Adrenal gland (tissue), 12 donors: ENCODE results near the gene TCP11. TPM values are rescaled to one million over a fixed set of nuclear protein-coding genes. Genes with fewer than 3 reads are reported as not detected.
A peak's percentile ranks its signal among the peaks of the same experiment; 100 is the strongest.

Experiments used
- DNase-seq, 7 donors: peaks; one replicate each; pipeline ENCODE4 v3.0.0-alpha.2; 2019 to 2020
- H3K27ac ChIP-seq, 5 donors: fragments of 200-600 bp; sonication (generic) in 4 of 5; 1 replicate in 3 of 5; 2 replicates in 2 of 5; pipeline versions ENCODE4 v1.5.1 to v1.8.0; 2016 to 2020; ENCODE audit warnings: mild to moderate bottlenecking in 1 of 5
- H3K27me3 ChIP-seq: fragments of 200-600 bp; 2 replicates; pipeline ENCODE4 v1.8.0; 2021
- H3K36me3 ChIP-seq, 2 donors: fragments of 200-600 bp; replicated peaks in 1 of 2; 1 replicate in 1 of 2; 2 replicates in 1 of 2; pipeline versions ENCODE4 v1.5.1 to v1.8.0; 2018 to 2022
- H3K4me1 ChIP-seq, 2 donors: fragments of 200-600 bp; replicated peaks in 1 of 2; 1 replicate in 1 of 2; 2 replicates in 1 of 2; pipeline versions ENCODE4 v1.5.1 to v1.8.0; 2018 to 2021
- H3K4me3 ChIP-seq, 4 donors: fragments of 200-600 bp; sonication (generic) in 3 of 4; one replicate each; pipeline ENCODE4 v1.5.1; 2016 to 2018
- H3K9me3 ChIP-seq, 3 donors: fragments of 200-600 bp; sonication (generic) in 1 of 3; replicated peaks in 1 of 3; 1 replicate in 2 of 3; 2 replicates in 1 of 3; pipeline versions ENCODE4 v1.5.1 to v1.8.0; 2016 to 2021
- POLR2A ChIP-seq, 2 donors: fragments of 450-650 bp; IDR thresholded peaks; one replicate each; pipeline ENCODE4 v1.6.1; 2017; ENCODE audit warnings: antibody characterized with exemption in 2 of 2, mild to moderate bottlenecking in 2 of 2, moderate library complexity in 1 of 2
- WGBS, 4 donors: extraction: QIAGEN DNeasy Blood & Tissue Kit in 2 of 4; methylation state at CpG; one replicate each; pipeline versions ENCODE4 v1.1.5 to v1.1.7; 2013 to 2017; 5-methylcytosine and 5-hydroxymethylcytosine counted together
- intact Hi-C, 2 donors: fragments of 100-400 bp; cut with DNase I; formaldehyde crosslinking; loops; one replicate each; pipeline versions ENCODE4 v1.14.1 to v1.15.0; 2022 to 2023
- polyA plus RNA-seq, 3 donors: library from polyadenylated mRNA; stranded (reverse); fragments of 200-250 nt in 2 of 3; fragments of 350-450 nt in 1 of 3; fragmentation: Illumina TruSeq in 1 of 3; extraction: RNeasy Lipid Tissue Mini Kit (QIAGEN cat#74804) in 1 of 3; gene quantifications; one replicate each; pipeline ENCODE4 v1.2.3, GENCODE V29; 2013 to 2014
- total RNA-seq, 9 donors: library from RNA; depleted of rRNA in 4 of 9; stranded (reverse); fragments of >200 nt in 4 of 9; fragments of 120-200 nt in 1 of 9; fragmentation: NEBNext Ultra II Directional in 1 of 9; extraction: Animal tissue kit (Norgen Biotek cat#: 25700) in 1 of 9; gene quantifications; one replicate each; pipeline versions ENCODE4 v1.1.0 to v1.2.4, GENCODE V29; 2013 to 2023
- TF ChIP-seq, protein P1 (sequence below), 6 experiments: fragments of 450-650 bp in 4 of 6; fragments of 200-600 bp in 2 of 6; sonication (generic) in 1 of 6; IDR thresholded peaks; 1 replicate in 5 of 6; 2 replicates in 1 of 6; pipeline versions ENCODE4 v1.5.1 to v1.8.0; 2016 to 2021; ENCODE audit warnings: antibody characterized with exemption in 6 of 6, mild to moderate bottlenecking in 2 of 6, moderate library complexity in 1 of 6
- donor health status: healthy with polysubstance abuse.
- donor health status: Bipolar disorder and iron deficiency.
- donor health status: DM: yes; HTN: yes; CAD: no.
- donor health status: DM: no; HTN: no; CAD: no.
- donor health status: DM: no; HTN: no; CAD: no.
- donor health status: DM: yes; HTN: yes; CAD: no.

The TCP11 gene
- total and polyA plus RNA-seq, 12 donors: 0.13 to 0.40 (median 0.28) TPM; not detected in 7

DNA sequence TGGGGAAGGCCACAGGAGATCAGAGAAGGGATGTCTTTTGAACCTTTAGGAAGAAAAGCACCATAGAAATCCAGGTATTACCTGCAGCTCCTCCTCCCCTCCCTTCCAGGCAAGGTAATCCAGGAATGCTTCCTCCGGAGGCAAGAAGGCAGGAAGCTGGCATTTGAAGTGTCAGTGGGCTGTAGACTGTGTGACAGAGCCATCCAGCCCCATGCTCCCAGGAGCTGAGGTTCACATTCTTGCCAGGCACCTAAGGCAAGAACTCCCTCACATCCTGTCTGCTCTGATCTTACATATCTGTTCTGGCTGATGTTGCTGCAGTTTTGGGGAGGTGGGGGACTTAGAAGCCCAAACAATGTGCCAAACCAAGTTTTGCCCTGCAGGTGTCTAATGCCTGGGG lies 44.8 kb upstream of the TCP11 start:
- no peak for TF ChIP-seq POLR2A (IDR thresholded peaks at IDR 0.05)
- TF ChIP-seq, protein P1, sequence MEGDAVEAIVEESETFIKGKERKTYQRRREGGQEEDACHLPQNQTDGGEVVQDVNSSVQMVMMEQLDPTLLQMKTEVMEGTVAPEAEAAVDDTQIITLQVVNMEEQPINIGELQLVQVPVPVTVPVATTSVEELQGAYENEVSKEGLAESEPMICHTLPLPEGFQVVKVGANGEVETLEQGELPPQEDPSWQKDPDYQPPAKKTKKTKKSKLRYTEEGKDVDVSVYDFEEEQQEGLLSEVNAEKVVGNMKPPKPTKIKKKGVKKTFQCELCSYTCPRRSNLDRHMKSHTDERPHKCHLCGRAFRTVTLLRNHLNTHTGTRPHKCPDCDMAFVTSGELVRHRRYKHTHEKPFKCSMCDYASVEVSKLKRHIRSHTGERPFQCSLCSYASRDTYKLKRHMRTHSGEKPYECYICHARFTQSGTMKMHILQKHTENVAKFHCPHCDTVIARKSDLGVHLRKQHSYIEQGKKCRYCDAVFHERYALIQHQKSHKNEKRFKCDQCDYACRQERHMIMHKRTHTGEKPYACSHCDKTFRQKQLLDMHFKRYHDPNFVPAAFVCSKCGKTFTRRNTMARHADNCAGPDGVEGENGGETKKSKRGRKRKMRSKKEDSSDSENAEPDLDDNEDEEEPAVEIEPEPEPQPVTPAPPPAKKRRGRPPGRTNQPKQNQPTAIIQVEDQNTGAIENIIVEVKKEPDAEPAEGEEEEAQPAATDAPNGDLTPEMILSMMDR (IDR thresholded peaks at IDR 0.05): no peak
- no peaks in the 10 kb centered on the region for H3K36me3 ChIP-seq
- H3K27ac ChIP-seq: no peak overlapping the region
- intact Hi-C loops: no loop called here
- H3K9me3 ChIP-seq: no peaks in the 10 kb centered on the region
- 75 to 100% (median 83%) methylated on average over 1 of the region's 1 CpG for WGBS, 4 donors
- peaks cover 11 to 18% of the 10 kb centered on the region in 2 donors for H3K4me1 ChIP-seq
- H3K27me3 ChIP-seq: no peaks in the 10 kb centered on the region
- DNase-seq: no peak
- H3K4me3 ChIP-seq: no peak overlapping the region

DNA sequence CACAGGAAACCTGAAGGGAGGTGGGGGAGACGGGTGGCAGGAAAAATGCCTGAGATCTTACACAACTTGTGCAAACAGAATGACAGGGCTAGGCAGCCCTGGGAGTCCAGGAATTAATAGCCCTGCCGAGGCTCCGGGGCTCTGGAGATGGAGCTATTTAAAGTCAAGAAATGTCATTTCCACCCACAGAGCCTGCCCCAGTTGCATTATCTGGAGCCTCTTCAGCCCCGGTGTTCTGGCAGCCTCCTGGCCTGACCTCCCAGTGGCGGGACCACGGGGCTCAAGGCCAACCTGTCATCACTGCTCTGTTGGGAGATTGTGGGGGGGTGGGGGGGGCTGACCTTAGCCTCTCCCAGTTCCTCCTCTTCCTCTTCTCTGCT lies 44.2 kb upstream of the TCP11 start:
- Histone ChIP-seq H3K4me3 (no peak overlapping the region), H3K27ac (peak overlapping the region in 2 of 5 donors; percentile 5 to 21), H3K36me3 (no peaks in the 10 kb centered on the region), H3K27me3 (no peaks in the 10 kb centered on the region), H3K4me1 (peaks cover 11 to 18% of the 10 kb centered on the region in 2 donors), H3K9me3 (no peaks in the 10 kb centered on the region)
- intact Hi-C loops: no loop called here
- TF ChIP-seq POLR2A (IDR thresholded peaks at IDR 0.05): no peak
- TF ChIP-seq, protein P1 (IDR thresholded peaks at IDR 0.05): no peak
- DNase-seq: peak in 6 of 7 donors; percentile 14 to 56 (median 48)
- WGBS, 4 donors: 11 to 27% (median 20%) methylated on average over 3 to 6 of the region's 6 CpGs

DNA sequence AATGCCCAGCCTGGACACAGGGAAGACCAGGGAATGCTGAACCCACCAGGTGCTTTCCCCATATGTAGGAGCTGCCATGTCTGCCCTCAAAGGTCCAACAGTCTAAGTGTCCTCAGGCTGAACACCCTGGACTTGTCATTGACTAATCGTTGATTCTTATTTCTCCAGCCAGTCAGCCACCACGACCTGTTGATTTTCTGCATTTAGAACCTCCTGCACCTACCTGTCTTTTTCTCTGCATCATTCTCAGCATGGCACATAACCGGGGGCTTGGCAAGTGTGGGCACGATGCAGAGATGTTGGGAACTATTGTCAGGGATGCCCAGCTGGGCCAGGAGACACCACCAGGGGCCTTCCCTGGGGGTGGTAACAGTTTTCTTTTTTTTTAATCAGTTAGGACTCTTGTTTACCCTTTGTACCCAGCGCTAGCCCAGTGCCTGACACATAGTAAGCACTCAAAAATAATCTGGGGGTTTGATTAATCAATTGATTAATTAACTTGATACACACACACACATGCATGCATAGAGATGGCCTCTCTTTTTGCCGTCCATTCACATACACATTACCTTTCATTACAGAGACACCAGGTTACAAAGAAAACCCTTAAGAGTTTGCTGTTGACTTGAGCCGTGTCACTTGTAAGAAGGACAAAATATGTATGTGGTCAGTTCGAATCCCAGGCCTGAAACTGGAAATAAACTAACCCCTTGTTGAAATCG lies 43.6 kb upstream of the TCP11 start:
- H3K27me3 ChIP-seq: no peaks in the 10 kb centered on the region
- H3K36me3 ChIP-seq: no peaks in the 10 kb centered on the region
- H3K4me1 ChIP-seq: peaks cover 11 to 18% of the 10 kb centered on the region in 2 donors
- DNase-seq: no peak
- no peak overlapping the region for H3K4me3 ChIP-seq
- intact Hi-C loops: no loop called here
- TF ChIP-seq, protein P1 (IDR thresholded peaks at IDR 0.05): no peak
- no peaks in the 10 kb centered on the region for H3K9me3 ChIP-seq
- H3K27ac ChIP-seq: peak overlapping the region in 1 of 5 donors; percentile 21
- 73 to 75% (median 73%) methylated on average over 9 of the region's 9 CpGs for WGBS, 4 donors

DNA sequence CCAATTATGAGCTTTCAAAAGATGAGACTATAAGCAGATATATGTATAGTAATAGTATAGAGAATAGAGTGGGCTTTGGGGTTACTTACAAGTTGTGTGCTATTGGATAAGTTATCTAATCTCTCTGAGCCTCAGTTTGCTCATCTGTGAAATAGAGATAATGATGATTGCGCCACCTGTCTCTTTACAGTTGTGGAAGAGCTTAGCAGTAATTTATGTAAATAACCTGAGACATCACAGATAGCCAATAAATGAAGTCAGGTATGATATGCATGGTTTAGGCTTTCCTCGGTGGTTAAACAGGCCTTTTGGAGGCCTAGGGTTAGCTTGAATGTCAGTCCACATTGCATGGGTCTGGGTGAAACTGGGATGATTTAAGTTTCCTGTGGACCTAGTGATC lies 42.8 kb upstream of the TCP11 start:
- no peaks in the 10 kb centered on the region for H3K36me3 ChIP-seq
- TF ChIP-seq, protein P1 (IDR thresholded peaks at IDR 0.05): no peak
- TF ChIP-seq POLR2A (IDR thresholded peaks at IDR 0.05): no peak
- intact Hi-C loops: no loop called here
- WGBS, 4 donors: 90 to 96% (median 95%) methylated on average over 2 of the region's 2 CpGs
- H3K4me3 ChIP-seq: no peak overlapping the region
- no peak for DNase-seq
- H3K4me1 ChIP-seq: peaks cover 11 to 18% of the 10 kb centered on the region in 2 donors
- no peaks in the 10 kb centered on the region for H3K9me3 ChIP-seq
- H3K27me3 ChIP-seq: no peaks in the 10 kb centered on the region
- H3K27ac ChIP-seq: no peak overlapping the region
